Measurements from ENCODE around the gene FFAR3. TPM values are rescaled to one million over a fixed set of nuclear protein-coding genes. Genes with fewer than 3 reads are reported as not detected.

FFAR3 gene
- total RNA-seq, 2 donors from 2014 or later = 0.27 TPM; not detected in 1

DNA sequence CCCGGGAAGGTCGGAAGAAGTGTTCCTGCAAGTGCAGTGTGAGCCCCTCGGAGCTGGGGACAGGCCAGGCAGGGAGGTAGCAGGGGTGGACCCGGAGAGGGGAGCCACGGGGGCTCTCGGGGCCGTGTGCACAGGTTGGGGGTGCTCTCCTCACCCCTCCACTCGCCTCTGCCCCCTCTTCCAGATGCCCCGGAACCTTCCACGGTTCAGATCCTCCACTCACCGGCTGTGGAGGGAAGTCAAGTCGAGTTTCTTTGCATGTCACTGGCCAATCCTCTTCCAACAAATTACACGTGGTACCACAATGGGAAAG is 20.3 kb upstream of the FFAR3 start:
- intact Hi-C loops (cut with DNase I) = no loop called here
- Histone ChIP-seq H3K4me3 (no peak overlapping the region), H3K9ac (ENCODE audit: low read depth in 2 of 2, low read length in 2 of 2) (no peak overlapping the region), H3K9me3 (no peaks in the 10 kb centered on the region), H3K36me3 (no peaks in the 10 kb centered on the region), H3K27ac (no peak overlapping the region), H3K27me3 (no peaks in the 10 kb centered on the region), H3K4me1 (no peaks in the 10 kb centered on the region)
- DNase-seq = no peak
- TF ChIP-seq, protein P1, sequence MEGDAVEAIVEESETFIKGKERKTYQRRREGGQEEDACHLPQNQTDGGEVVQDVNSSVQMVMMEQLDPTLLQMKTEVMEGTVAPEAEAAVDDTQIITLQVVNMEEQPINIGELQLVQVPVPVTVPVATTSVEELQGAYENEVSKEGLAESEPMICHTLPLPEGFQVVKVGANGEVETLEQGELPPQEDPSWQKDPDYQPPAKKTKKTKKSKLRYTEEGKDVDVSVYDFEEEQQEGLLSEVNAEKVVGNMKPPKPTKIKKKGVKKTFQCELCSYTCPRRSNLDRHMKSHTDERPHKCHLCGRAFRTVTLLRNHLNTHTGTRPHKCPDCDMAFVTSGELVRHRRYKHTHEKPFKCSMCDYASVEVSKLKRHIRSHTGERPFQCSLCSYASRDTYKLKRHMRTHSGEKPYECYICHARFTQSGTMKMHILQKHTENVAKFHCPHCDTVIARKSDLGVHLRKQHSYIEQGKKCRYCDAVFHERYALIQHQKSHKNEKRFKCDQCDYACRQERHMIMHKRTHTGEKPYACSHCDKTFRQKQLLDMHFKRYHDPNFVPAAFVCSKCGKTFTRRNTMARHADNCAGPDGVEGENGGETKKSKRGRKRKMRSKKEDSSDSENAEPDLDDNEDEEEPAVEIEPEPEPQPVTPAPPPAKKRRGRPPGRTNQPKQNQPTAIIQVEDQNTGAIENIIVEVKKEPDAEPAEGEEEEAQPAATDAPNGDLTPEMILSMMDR (IDR thresholded peaks at IDR 0.05) = no peak

DNA sequence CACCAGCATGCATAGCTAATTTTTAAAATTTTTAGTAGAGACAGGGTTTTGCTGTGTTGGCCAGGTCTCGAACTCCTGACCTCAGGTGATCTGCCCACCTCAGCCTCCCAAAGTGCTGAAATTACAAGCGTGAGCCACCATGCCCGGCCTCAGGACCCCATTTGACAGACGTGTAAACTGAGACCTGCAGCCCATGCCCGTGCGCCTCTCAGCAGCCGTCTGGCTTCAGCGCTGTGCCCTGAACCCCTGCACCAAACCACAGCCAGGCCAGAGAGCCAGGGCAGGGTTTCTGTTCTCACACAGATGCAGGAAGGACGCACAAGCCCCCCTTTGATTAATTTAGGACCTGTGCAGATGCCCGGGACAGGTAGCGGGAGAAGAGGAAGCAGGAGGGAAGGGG is 17.8 kb upstream of the FFAR3 start:
- Histone ChIP-seq H3K27me3 (no peaks in the 10 kb centered on the region), H3K36me3 (no peaks in the 10 kb centered on the region), H3K27ac (no peak overlapping the region), H3K4me1 (no peaks in the 10 kb centered on the region), H3K9ac (ENCODE audit: low read depth in 2 of 2, low read length in 2 of 2) (no peak overlapping the region), H3K4me3 (no peak overlapping the region), H3K9me3 (no peaks in the 10 kb centered on the region)
- TF ChIP-seq, protein P1 (IDR thresholded peaks at IDR 0.05) = no peak
- intact Hi-C loops (cut with DNase I) = no loop called here
- no peak for DNase-seq

GRCh38 chr19:35341006-35341405 is 17.3 kb upstream of the FFAR3 start:
- Histone ChIP-seq H3K9me3 (no peaks in the 10 kb centered on the region), H3K27me3 (no peaks in the 10 kb centered on the region), H3K4me3 (no peak overlapping the region), H3K36me3 (no peaks in the 10 kb centered on the region), H3K9ac (ENCODE audit: low read depth in 2 of 2, low read length in 2 of 2) (no peak overlapping the region), H3K27ac (no peak overlapping the region), H3K4me1 (no peaks in the 10 kb centered on the region)
- intact Hi-C loops (cut with DNase I) = no loop called here
- TF ChIP-seq, protein P1 (IDR thresholded peaks at IDR 0.05) = no peak
- DNase-seq = no peak

- DNase-seq = no peak
- Histone ChIP-seq H3K27ac (no peak overlapping the region), H3K4me1 (no peaks in the 10 kb centered on the region), H3K9ac (ENCODE audit: low read depth in 2 of 2, low read length in 2 of 2) (no peak overlapping the region), H3K4me3 (no peak overlapping the region), H3K9me3 (no peaks in the 10 kb centered on the region), H3K36me3 (no peaks in the 10 kb centered on the region), H3K27me3 (no peaks in the 10 kb centered on the region)
- TF ChIP-seq, protein P1 (IDR thresholded peaks at IDR 0.05) = no peak
- intact Hi-C loops (cut with DNase I) = no loop called here
Observed at GRCh38 chr19:35341565-35342225, 16.6 kb upstream of the FFAR3 start.

DNA sequence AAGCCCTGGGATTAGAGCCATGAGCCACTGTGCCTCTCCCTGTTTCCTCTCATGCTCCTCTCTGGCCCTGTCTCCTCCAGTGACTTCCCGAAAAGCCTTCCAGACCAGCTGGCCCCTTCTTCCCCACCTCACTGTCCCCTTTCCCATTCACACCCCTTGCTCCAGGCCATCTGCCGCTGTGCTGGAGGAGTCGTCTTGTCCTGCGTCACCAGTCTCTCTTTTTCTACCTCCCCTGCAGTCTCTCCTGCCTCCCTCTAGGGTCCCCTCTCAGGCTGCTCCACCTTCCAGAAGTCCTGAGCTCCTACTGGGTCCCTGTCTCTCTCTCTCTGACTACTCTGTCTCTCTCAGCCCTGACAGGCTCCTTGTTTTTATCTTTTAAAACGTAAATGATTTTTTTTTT is 15.8 kb upstream of the FFAR3 start:
- H3K9ac ChIP-seq (ENCODE audit: low read depth in 2 of 2, low read length in 2 of 2) = no peak overlapping the region
- intact Hi-C loops (cut with DNase I) = no loop called here
- no peaks in the 10 kb centered on the region for H3K36me3 ChIP-seq
- H3K4me1 ChIP-seq = no peaks in the 10 kb centered on the region
- no peaks in the 10 kb centered on the region for H3K9me3 ChIP-seq
- TF ChIP-seq, protein P1 (IDR thresholded peaks at IDR 0.05) = no peak
- H3K4me3 ChIP-seq = no peak overlapping the region
- DNase-seq = no peak
- H3K27ac ChIP-seq = no peak overlapping the region
- no peaks in the 10 kb centered on the region for H3K27me3 ChIP-seq

All from colonic mucosa (tissue), 4 donors.